Caki2 (cell line): ENCODE results near the gene NUBP2. TPM values are rescaled to one million over a fixed set of nuclear protein-coding genes. Genes with fewer than 3 reads are reported as not detected.

Experiments used
- DNase-seq: peaks from one replicate; pipeline ENCODE4 v3.0.0-alpha.2; 2015; ENCODE audit warnings: low read depth
- in situ Hi-C: cut with HindIII; loops from 2 replicates; pipeline ENCODE4 v1.10.0; 2016; ENCODE audit warnings: low sequenced_read_pairs, low pct_unique_long_range_greater_than_20kb, mixed read lengths
- total RNA-seq: library from RNA; depleted of rRNA; stranded (reverse); fragments of >200 nt; shearing (Covaris generic); gene quantifications from 2 replicates; pipeline ENCODE4 v1.2.3, GENCODE V29; 2014; ENCODE audit warnings: low replicate concordance

NUBP2 gene
- total RNA-seq, 1 experiment from 2014 or later = 233 TPM

- no peak for DNase-seq
- in situ Hi-C loops = no loop called here
These were observed 28.6 kb upstream of the NUBP2 start for GRCh38 chr16:1754204-1754603.

- in situ Hi-C loops = no loop called here
These were observed 24.9 kb upstream of the NUBP2 start for GRCh38 chr16:1757714-1758461.

DNA sequence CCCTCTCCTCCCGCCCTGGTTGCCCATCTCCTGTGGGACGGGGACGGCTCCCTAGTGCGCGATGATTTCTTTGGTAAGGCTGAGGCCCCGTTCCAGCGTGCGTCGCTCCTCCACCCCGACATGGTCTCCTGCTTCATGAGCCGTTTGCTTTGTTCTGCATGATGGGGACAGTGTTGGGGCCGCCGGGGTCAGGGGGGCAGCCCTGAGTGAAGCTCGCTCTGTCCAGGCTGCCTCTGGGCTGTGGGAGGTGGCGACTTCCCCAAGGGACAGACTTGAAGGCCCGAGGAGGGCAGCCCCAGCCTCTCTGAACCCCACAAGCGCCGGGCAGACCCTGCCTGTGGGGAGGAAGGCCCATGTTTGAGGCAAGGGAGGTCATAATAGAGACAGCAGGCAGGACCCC is 23.8 kb upstream of the NUBP2 start:
- no peak for DNase-seq
- in situ Hi-C loops = no loop called here

More at GRCh38 chr16:1757714-1758461, 24.9 kb upstream of the NUBP2 start:
- no peak for DNase-seq

DNA sequence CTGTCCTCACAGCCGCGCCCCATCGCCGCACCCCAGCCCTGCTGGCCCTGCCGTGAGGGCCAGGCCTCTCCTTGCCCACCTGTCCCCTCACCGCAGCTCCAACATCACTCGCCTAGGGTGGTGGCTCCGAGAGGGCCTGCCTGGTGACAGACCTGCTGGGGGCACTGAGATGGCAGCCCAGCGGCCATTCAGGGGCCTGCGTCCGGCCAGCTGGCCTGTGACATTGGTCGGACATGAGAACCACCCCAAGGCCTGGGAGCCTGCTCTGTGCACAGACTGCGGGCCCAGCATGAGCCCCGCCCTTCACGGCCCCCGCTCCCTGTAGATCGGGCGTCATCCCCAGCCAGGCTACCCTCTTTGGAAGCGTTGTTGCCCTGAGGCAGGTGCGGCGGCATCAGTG is 23.2 kb upstream of the NUBP2 start:
- DNase-seq = no peak
- in situ Hi-C loops = no loop called here

- in situ Hi-C loops = no loop called here
- no peak for DNase-seq
These were observed 21.8 kb upstream of the NUBP2 start for GRCh38 chr16:1760911-1761310.

DNA sequence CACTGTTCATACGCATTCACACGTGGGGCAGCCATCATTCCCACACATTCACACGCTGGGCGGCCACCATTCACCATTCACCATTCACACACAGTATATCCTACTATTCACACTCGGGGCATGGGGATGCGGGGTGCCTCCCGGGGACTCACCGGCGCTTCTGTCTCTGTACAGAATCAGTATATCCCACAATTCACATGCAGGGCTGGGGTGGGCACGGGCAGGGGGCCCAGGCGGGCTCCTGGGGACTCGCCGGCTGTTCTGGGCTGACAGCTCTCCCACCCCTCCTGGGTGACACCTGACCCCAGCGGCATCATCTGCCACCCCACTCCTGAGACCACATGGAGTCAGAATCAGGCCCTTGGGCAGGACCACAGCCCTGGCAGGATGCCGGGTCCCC is 21.0 kb upstream of the NUBP2 start:
- in situ Hi-C loops = no loop called here
- no peak for DNase-seq

DNA sequence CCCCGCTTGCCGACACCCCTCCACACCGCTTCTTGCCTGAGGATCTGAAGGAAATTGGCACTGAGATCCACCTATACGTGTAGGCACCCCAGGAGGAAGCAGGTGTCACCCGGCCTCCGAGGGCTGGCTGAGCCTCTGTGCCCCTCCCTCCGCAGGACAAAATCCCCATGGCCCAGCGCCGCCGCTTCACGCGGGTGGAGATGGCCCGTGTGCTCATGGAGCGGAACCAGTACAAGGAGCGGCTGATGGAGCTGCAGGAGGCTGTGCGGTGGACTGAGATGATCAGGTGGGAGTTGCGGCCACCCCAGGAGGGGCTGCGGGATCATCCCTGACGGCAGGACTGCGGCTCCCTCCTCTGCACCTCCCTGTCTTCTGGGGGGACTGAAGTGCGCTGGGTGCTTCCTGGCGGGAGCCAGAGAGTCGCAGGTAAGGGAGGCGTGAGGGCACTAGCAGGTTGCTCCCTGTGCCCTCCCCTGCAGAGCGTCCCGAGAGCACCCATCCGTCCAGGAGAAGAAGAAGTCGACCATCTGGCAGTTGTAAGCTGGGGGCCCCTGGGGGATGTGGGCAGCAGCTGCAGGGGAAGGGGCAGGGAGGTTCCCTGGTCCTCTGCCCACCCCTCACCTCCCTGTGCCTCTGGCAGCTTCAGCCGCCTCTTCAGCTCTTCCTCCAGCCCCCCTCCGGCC is 20.4 kb upstream of the NUBP2 start:
- DNase-seq = no peak
- in situ Hi-C loops = no loop called here

DNA sequence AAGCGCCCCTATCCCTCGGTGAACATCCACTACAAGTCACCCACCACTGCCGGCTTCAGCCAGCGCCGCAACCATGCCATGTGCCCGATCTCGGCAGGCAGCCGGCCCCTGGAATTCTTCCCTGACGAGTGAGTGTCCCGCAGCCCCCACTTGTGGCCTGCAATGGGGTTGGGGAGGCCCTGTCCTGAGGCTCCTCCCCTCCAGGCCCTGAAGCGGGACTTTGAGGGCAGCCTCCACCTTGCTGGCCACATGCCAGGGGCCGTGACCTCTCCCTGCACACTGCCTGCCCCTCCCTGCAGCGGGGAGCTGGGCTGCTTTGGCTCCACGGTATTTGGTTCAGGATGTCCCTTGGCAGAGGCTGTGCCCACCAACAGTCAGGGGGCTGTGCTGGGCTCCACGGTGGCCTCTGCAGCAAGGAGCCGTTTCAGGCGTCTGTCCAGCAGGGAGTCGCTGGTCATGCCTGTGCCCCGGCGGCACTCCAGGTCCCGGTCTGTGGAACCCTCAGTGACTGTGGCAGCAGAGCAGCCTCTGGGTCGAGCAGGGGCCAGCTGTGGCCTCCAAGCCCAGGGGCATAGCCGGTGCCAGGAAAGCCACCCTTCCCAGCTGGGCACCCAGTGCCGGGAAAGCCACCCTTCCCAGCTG is 19.8 kb upstream of the NUBP2 start:
- DNase-seq = no peak
- in situ Hi-C loops = no loop called here

GRCh38 chr16:1763521-1764511 is 18.9 kb upstream of the NUBP2 start:
- in situ Hi-C loops = no loop called here
- DNase-seq = no peak

GRCh38 chr16:1764971-1765370 is 17.8 kb upstream of the NUBP2 start:
- no peak for DNase-seq
- in situ Hi-C loops = no loop called here

DNA sequence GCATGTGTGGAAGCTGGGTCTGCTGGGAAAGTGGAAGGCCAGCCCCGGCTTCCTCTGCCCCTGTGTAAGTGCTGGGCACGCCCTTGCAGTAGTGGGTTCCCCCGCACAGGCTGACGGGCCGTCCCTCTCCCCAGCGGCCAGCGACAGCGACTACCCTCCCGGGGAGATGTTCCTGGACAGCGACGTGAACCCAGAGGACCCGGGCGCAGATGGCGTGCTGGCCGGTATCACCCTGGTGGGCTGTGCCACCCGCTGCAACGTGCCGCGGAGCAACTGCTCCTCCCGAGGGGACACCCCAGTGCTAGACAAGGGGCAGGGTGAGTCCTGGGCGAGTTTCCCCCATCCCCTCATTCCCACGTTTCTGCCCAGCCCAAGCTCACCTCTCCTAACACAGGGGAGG is 16.9 kb upstream of the NUBP2 start:
- in situ Hi-C loops = no loop called here
- DNase-seq = no peak

- in situ Hi-C loops = no loop called here
- DNase-seq = no peak
These were observed 16.5 kb upstream of the NUBP2 start for GRCh38 chr16:1766231-1766630.

- in situ Hi-C loops = no loop called here
- no peak for DNase-seq
These were observed 16.1 kb upstream of the NUBP2 start for GRCh38 chr16:1766701-1767100.

DNA sequence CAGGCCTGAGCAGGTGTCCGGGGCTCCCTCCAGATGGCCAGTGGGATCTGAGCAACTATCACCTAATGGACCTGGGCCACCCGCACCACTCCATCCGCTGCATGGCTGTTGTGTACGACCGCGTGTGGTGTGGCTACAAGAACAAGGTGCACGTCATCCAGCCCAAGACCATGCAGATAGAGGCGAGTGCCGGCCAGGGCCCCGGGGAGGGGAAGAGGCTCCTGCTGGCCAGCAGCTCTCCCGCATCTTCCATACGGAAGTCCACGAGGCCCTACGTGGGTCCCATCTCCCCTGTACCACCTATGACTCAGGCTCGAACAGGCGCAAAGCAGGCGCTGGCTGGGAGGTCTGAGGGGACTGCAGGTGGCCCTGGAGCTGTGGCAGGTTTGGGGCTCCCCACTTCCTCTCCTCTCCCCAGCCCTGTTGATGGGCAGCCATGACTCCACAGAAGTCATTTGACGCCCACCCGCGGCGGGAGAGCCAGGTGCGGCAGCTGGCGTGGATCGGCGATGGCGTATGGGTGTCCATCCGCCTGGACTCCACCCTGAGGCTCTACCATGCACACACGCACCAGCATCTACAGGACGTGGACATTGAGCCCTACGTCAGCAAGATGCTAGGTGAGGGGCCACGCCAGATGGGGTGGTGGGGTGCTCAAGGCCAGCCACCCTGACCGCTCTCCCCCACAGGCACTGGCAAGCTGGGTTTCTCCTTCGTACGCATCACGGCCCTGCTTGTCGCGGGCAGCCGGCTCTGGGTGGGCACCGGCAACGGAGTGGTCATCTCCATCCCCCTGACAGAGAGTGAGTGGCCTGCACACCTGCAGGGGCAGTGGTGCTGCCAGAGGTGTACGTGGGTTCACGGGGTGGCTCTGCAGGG is 15.4 kb upstream of the NUBP2 start:
- DNase-seq = no peak
- in situ Hi-C loops = no loop called here

DNA sequence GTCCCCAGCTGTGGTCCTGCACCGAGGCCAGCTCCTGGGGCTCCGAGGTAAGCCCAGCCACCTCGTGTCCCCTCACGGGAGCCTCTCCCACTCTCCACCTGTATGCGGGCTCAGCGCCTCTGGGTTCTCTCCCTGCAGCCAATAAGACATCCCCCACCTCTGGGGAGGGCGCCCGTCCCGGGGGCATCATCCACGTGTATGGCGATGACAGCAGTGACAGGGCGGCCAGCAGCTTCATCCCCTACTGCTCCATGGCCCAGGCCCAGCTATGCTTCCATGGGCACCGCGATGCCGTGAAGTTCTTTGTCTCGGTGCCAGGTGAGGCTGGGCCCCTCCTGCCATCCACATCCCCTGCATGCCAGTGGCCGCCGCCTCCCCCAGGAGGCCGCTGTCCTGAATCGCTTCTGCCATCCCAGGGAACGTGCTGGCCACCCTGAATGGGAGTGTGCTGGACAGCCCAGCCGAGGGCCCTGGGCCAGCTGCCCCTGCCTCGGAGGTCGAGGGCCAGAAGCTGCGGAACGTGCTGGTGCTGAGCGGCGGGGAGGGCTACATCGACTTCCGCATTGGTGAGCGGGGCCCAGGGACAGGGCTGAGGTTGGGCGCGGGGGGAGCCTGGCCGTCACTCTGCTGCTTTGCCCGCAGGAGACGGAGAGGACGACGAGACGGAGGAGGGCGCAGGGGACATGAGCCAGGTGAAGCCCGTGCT is 14.5 kb upstream of the NUBP2 start:
- no peak for DNase-seq
- in situ Hi-C loops = no loop called here

- no peak for DNase-seq
- in situ Hi-C loops = no loop called here
These were observed 13.9 kb upstream of the NUBP2 start for GRCh38 chr16:1768767-1769401.
